ENCODE results near the gene HSPBP1.

Gene HSPBP1

DNA sequence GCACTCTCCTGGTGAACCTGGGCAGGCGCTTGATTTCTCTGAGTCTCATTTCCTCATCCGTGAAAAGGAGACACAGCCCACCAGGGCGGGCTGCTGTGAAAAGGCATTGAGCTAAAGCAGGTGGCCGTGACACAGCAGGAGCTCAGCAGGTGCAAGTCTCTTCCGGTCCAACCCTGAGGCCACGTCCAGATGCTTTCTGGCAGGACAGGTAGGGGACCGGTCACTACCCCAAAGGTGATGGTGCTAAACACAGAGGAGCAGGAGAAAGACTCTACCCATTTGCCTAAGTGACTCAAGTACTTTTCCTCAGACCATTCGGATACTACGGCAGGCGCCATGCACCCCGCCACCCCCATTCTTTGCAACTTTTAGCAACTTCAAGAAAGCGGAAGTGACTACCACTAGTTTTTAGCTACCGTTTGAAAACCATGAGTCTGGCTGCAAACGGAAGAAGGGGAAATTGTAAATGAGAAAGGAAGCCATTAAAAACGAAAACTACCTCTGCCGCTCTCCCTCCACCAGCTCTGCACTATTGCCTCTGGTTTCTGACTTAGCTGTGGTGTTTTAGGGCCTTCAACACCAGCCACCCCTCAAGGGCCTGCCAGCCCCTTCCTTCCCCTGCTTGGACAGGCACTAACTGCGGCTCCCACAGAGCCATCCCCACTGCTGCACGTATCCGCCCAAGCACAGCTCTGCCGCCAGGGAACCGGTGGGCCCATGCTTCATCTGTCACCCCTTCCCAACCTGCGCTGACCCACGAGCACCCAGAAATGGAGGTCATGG is 25.9 kb downstream of the HSPBP1 start:
- no peak for FAIRE-seq

DNA sequence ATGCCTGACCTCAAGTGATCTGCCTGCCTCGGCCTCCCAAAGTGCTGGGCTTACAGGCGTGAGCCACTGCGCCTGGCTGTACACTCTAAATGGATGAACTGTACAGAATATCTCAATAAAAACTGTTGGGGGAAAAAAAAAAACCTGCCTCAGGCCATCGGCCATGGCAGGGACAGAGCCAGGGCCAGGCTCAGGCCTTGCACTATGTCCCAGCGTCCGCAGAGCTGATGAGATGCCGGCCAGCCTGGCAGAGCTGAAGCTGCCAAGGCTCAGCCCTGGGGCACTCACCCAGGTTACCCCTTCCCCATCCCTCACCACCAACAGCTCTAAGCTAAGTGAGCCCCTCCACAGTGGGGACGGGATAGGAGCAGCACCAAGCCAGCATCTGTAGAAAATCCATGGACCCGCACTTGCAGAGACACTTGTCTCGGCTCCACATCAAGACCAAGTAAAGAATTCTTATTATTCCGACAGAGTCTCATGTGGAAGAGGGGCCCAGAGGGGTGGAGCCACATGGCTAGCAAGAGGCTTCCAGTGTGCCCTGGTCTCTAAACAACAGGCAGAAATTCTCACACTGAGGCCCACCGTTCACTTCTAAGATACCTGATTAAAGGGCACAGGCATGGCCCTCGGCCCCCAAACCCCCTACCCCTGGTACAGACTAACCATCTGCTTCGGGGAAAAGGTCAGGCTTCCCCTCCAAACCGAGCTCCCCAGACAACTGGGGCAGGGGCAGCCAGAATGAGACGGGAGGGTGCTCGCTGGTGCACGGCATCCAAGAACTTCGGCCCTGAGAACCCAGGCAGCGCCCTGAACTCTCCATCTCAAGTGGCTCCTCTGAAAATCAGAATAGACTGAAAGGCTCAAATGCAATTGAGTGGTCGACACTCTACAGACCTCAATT is 26.9 kb downstream of the HSPBP1 start:
- FAIRE-seq, result no peak

DNA sequence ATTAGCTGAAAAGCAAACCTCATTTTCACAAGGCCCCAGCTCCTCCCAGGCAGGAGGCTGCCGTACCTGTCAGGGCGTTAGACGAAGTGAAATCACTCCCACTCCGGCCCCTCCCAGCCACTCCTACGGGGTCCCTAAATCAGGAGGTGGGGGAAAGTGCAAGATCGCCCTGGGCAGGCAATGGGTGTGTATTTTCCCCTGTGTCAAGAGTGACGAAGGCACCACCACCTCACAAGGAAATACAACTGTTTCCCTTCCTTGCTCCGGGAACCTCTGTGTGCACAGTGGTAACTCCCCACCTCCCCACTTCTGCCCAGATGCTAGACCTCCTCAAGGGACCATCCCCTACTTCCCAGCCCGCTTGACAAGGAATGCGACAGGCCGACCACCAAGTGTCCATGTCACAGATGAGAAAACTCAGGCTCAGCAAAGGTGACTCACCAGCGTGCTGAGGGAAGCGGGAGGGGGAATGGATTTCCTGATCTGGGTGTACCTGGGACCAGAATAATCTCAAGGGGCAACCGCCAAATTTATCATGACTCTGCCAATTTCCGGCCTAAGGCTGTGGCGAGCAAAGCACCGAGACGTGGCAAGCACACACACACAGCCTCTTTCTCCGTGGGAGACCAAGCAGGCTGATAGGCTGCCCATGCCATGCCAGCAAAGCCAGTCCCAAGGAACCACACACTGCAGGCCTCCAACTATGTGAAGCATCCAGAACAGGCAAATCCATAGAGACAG is 28.4 kb downstream of the HSPBP1 start:
- FAIRE-seq, result no peak

GRCh38 chr19:55250262-55251036 is 29.5 kb downstream of the HSPBP1 start:
- FAIRE-seq, result no peak

- FAIRE-seq, result no peak
Measured at GRCh38 chr19:55249841-55250240, 30.1 kb downstream of the HSPBP1 start.

GRCh38 chr19:55248704-55249103 is 31.2 kb downstream of the HSPBP1 start:
- no peak for FAIRE-seq

DNA sequence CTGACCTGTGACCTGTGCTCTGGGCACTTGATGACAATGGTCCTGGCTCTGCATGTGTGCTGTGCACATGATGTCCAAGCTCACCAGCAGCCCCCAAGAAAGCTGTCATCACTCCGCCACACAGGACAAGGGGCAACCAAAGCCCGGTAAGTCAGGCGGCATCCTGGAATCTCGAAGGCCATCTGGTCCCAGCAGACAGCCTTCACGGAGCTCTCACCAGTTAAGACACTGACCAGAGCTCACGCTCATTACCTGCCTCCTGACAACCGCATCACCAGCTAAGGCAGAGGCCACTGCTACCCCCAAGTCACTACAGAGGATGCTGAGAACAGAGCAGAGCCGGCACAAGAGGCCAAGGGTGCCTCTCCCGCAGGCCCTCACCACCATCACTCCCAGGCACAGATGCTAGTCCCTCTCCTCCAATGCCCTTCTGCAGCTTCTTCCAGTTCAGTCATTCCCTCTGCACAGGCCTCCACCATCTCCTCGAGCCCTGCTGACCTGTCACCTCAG is 31.7 kb downstream of the HSPBP1 start:
- FAIRE-seq, result no peak

GRCh38 chr19:55247621-55248099 is 32.2 kb downstream of the HSPBP1 start:
- FAIRE-seq, result no peak

DNA sequence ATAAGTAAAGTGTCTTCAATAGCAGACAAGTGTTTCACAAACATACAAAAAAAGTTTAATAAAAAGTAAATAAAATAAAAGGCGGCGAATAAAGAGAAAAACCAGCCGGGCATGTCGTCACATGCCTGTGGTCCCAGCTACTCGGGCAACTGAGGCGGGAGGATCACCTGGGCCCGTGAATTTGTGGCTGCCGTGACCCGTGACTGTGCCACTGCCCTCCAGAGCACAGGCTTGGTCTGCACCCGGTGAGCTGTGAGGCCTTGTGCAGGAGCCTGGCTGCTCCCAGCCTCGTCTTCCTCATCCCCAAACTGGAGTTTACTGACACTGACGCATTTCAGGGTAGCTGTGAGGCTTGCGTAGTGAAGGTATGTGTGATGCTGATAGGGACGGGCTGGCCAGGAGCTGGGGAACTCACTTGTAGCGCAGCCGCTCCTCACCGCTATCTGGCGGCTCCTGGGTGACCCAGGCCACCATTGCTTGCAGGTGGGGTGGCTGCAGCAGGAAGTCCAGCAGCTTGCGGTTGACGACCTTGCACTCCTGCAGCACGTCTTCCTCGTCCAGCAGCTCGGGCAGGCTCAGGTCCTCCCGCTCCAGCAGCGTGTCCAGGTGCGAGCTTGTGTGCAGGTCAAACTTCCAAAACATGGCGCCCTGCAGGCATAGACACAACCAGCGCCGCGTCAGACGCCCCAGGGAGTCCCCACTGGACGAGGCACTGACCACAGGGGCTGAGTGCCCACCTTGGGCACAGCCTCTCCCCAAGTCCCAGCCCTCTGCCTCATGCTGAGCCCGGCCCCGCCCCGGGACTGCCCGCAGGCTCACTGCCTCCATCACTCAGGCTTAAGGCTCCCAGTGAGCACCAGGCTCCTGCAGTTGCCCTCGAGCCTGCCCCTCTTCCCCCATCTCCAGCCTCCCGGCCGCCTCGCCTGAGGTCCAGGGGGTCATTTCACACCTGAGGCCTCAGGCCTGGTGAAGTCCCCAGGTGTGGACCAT is 33.2 kb downstream of the HSPBP1 start:
- no peak for FAIRE-seq

- no peak for FAIRE-seq
Measured at GRCh38 chr19:55245236-55245904, 34.5 kb downstream of the HSPBP1 start.

- FAIRE-seq, result no peak
Measured at GRCh38 chr19:55244004-55244680, 35.8 kb downstream of the HSPBP1 start.

- no peak for FAIRE-seq
Measured at GRCh38 chr19:55242517-55242916, 37.4 kb downstream of the HSPBP1 start.

- no peak for FAIRE-seq
Measured at GRCh38 chr19:55241935-55242464, 37.9 kb downstream of the HSPBP1 start.

DNA sequence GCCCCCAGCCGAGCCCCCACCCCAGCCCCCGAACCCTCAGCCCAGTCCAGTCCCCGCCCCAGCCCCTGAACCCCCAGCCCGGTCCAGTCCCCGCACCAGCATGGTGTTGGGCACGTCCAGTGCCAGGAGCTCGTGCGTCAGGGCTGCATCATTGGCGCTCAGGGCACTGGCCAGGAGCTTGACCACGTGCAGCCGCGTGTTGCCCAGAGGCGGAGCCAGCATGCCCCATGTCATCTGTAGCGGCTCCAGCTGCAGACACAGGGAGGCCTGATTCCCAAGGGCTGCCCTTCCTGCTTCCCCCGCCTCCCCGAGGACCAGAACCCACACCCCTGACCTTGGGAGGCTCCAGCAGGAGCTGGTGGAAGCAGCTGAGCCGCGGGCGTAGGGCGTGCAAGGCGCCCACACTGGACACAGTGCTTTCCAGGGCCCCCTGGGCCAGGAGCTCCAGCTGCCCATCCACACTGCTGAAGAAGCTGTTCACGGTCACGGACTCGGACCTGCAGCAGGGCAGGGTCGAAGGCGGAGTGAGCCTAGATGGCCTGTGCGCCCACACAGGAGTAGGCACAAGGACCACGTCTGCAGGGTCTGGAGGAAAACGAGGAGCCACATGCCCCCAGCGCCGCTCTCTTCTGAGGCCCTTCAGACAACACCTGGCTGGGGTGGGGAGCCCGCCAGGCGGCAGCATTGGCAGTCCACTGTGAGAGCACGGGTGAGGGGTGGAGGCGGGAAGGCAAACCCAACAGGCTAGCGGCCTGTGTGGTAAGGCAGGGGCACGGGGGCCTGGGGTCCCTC is 38.6 kb downstream of the HSPBP1 start:
- no peak for FAIRE-seq

DNA sequence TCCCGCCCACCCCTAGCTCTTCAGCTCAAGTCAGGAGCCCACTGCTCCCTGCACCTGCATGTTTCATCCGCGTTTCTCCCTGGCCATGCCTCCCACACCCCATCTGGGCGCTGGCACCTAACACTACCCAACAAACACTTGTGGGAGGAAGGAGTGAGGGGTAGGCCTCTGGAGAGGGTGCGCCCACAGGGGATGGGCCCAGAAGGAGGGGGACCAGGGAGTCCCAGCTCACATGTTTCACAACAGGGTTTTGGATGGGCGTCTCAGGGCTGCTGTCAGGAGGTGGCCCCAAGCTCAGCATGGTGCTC is 39.2 kb downstream of the HSPBP1 start:
- FAIRE-seq, result no peak

- no peak for FAIRE-seq
Measured at GRCh38 chr19:55239004-55239403, 40.9 kb downstream of the HSPBP1 start.

GRCh38 chr19:55238030-55238429 is 41.9 kb downstream of the HSPBP1 start:
- FAIRE-seq, result no peak

DNA sequence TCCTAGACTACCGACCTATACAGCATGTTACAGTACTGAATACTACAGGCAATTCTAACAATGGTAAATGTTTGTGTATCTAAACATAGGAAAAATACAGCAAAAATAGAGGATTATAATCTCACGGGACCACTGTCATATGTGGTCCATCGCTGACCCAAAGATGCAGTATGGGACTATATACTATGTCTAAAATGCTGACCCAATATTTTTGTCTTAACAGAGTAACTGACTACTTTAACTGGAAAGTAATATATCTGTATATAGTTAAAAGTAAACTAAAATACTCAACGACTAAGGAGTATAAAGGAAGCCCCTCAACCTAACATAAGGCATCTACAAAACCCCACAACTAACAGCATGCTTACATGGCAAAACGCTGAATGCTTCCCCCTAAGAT is 46.9 kb downstream of the HSPBP1 start:
- FAIRE-seq, result no peak

GRCh38 chr19:55232286-55232602 is 47.7 kb downstream of the HSPBP1 start:
- no peak for FAIRE-seq
